A549 (cell line): ENCODE results near the gene NCAPH2.

ENCODE experiments used
- RAD21 ChIP-seq, 2 experiments: fragments of >200 bp in 1 of 2; sonication (Bioruptor Twin) in 1 of 2; formaldehyde crosslinking in 1 of 2; IDR thresholded peaks in 1 of 2; conservative IDR thresholded peaks in 1 of 2; 2 replicates in 1 of 2; 3 replicates in 1 of 2; pipeline ENCODE4 v1.6.1; 2012 to 2018; ENCODE audit warnings: inconsistent platforms in 1 of 2
- TF ChIP-seq, protein P1 (sequence below): fragments of >200 bp; sonication (Bioruptor Twin); formaldehyde crosslinking; IDR thresholded peaks from 3 replicates; pipeline ENCODE4 v1.5.1; 2016

DNA sequence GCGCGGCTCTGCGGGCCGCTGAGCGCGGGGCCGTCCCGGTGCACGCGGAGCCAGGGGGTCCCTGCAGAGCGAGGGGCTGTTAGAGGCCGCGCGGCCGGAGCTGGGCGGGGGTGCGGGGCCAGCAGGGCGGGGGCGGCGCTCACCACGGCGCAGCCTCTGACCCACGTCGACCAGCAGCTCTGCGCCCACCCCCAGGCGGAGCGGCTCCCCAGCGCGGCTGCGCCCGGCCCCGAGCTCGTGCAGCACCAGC, 17.8 kb downstream of the NCAPH2 start:
- no peak for TF ChIP-seq RAD21 (conservative IDR thresholded peaks at IDR 0.05 in 1 of 2, IDR thresholded peaks at IDR 0.05 in 1 of 2)
- TF ChIP-seq, protein P1, sequence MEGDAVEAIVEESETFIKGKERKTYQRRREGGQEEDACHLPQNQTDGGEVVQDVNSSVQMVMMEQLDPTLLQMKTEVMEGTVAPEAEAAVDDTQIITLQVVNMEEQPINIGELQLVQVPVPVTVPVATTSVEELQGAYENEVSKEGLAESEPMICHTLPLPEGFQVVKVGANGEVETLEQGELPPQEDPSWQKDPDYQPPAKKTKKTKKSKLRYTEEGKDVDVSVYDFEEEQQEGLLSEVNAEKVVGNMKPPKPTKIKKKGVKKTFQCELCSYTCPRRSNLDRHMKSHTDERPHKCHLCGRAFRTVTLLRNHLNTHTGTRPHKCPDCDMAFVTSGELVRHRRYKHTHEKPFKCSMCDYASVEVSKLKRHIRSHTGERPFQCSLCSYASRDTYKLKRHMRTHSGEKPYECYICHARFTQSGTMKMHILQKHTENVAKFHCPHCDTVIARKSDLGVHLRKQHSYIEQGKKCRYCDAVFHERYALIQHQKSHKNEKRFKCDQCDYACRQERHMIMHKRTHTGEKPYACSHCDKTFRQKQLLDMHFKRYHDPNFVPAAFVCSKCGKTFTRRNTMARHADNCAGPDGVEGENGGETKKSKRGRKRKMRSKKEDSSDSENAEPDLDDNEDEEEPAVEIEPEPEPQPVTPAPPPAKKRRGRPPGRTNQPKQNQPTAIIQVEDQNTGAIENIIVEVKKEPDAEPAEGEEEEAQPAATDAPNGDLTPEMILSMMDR, result no peak
